HG03520 (cell line): ENCODE data around the gene ADCY5.

Source experiments
- ATAC-seq: cut with Tn5 transposase; IDR thresholded peaks from one replicate; pipeline ENCODE4 v1.9.1; 2021; ENCODE audit warnings: mild to moderate bottlenecking, moderate library complexity; ENCODE audit not compliant: unreplicated experiment

ADCY5 gene

DNA sequence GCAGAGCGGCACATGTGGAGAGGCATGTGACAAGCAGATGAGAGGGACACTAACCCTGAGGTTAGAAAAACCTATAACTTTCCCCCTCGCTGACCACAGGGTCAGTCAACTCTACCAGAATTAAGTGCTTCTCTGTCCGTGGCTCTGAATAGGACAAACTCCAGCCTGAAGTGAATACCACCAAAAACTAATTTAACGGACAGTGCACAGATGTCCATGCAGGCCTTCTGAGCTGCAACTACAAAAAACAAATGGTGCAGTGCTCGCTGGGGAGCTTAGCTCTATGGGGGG is 59.3 kb downstream of the ADCY5 start:
- no peak for ATAC-seq

DNA sequence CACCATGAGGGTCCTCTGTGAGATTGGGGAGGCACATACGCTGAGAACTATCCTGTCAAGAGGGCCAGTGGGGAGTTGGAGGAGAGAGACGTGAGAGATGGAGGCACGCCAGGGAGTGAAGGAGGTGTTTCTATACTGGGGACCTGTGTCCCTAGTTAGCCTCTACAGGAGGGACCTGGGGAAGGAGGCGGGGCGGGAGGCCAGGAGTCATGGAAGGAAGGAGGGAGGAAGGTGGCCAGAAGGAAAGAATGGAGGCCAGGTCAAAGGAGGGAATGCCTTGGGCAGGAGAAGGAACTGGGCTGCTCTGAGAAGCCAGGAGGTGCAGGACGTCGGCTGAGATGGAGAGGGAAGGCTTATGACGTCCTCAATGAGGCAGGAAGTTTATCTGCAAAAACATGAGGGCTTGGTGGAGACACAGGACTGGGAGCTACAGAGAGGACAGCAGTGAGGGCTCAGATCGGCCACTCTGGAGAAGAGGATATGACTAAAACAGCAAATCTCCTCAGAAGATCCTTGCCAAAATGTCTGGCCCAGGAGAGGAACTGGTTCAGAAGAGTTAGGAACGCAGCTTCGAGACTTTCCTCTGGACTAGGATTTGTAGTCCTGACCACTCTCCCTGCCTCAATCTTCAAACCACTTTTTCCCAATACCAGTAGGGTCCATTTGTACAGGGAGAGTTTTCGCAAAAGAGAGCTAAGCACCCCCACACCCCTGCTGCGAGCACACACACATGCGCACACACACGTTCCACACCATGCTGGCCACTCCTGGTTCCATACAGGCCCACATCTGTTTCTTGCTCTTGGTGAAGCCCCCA is 59.9 kb downstream of the ADCY5 start:
- no peak for ATAC-seq

DNA sequence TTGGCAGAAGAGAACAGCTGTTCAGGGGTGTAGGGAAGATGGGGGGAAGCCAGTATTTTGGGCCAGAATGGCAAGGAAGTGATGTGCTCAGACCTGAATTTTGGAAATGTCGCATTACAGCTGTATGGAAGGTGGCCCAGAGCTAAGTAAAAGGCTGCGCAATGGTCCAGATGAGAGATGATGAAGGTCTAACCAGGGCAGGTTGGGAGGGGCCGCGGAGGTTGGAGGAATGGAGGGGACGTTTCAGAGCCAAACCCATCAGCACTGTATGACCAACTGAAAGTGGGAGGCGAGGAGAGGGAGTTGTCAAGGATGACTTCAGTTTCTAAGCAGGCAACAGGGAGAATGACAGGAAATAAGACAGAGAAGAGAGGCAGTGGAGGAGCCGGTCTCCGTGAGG is 60.8 kb downstream of the ADCY5 start:
- ATAC-seq: no peak

DNA sequence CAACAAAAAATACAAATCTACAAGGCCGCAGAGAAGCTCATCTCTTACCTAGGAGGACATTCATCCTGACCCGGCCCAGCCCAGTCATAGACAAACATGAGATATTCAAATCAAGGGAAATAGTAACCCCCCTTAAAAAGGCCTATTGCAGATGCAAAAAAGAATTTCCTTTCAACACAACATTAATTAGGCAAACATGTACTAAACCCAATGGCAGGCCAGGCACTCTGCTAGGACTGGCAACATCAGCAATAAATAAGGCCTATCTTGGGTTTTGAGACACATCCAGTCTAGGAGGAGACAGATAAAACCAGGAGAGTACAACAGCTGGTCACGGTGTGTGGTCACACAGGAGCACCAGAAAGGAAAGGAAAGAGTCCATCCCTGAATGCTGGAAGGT is 61.4 kb downstream of the ADCY5 start:
- ATAC-seq: no peak

DNA sequence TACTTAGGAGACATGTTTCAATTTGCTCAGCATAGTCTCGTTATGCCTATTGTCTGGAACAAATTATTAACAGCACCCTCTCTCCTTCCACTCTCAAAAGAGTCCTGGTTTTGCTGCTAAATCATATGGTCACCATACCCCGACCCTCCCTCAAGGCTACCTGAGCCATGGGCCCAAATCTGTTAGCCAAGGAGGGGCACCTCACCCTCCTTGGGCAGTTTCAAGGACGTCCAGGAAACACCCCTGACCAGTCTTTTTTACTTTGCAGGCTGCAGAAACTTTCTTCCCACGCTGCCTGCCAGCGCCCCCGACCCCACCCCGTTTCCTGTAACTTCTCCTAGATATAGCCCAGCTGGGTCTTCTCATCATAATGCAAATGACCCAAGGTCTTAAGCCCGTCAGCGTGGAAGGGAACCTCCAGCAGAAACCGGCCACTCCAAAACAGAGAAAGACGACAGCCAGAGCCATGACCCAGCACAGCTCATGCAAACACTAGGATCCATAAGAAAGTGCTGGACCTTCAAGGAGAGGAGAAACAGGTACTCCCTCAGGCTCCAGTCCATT is 62.3 kb downstream of the ADCY5 start:
- no peak for ATAC-seq

DNA sequence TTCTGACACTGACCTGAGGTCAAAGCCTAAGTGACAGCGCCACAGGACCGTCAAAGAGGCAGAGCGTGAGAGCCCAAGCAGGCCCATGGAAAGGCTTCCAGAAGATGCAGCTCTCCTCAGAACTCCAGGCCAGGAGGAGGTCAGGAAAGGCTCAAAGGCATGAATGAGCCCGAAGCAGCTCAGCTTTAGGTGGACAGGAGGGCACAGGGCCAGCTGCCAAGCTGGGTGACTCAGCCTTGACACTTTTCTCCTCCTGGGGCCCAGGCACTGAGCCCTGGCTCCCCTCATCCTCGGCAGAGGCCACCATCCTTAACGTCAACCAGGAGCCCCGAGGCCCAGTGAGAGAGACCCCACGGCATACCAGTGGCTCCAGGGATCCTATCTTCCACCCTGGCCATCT is 62.9 kb downstream of the ADCY5 start:
- no peak for ATAC-seq

DNA sequence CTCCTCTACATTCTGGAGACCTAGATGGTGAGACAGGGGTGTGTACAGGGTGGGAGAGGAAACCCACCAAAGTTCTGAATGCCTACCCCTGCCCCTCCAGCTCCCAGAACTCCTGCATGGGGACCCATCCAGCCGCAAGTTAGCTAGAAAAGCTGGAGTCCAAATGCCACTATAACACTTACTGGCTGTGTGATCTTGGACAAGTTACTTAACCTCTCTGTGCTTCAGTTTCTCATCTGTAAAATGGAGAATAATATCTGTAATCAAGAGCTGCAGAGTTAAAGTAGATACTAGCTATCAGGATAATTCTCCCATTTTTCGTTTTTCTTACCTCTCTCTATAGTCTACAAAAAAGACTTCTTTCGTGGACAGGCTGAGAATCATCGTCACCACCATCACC is 63.4 kb downstream of the ADCY5 start:
- no peak for ATAC-seq

DNA sequence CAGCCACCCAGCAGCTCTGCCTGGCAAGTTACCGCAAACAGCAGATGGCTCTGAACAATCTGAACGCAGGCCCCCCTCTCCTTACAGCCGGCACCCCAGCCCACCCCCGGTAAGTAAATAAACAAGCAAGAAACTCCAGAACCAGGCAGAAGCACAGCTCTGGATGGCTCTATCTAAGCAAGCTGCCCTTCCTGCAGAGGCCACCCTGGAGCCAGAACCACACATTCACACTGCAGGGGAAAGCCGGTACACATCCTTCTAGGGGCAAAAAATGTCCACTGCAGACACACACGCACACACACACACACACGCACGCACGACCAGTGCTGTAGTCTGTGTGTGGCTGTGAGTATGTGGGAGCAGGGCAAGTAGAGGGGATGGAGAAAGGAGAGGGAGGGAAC is 63.9 kb downstream of the ADCY5 start:
- no peak for ATAC-seq

DNA sequence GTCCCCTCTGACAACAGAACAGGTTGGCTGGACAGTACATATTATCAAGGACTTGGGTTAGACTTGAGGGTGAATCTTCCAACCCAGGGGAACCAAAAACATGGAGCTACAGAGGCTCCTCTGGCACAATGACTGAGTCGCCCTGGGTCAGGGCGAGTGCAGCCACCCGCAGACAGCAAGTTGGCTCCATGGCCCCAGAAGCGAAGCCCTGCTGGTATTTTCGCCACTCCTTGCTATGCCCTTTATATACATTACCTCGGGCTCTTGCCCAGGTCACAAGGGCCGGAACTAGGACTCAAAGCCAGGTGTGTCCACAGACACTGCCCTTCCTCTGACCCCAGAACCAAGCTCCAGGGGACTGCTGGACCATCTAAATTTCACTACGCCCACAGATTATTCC is 64.6 kb downstream of the ADCY5 start:
- ATAC-seq: no peak

DNA sequence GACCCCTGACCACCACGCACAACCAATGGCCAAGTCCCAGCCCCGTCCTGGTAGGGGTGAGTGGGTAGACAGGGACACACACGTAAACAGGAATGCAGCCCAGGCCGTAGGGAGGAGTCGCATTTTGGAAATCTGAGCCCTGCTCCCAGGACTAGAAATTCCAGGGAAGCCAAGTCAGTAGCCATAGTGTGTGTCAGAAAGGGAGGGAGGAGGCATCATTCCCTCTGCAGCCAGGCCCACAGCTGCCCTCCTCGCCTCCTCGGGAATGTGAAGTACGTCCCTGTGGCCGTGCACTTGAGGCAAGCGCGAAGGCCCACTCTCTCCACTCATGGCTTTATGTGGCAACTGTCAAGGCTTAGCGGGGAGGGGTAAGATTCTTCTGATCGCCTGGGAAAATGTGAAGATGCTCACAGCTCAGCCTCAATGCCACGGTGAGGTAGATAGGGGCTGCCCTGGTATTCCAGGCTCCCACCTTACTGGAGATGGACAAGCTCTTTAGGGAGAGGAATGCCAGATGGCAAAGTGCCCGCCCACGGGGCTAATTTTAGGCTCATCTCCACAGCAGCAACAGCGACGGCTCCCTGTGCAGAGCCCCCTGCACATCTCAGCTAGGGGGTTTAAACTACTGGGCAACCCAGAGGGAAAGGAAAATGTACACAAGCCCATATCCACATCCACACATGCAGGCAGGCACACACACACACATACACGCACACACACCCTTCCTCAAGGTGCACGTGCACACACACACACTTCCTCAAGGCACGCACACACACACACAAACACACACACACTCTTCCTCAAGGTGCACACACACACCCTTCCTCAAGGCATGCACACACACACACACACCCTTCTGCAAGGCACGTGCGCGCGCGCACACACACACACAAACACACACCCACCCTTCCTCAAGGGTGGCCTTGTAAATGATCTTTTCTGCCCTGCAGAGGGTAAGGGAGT is 65.5 kb downstream of the ADCY5 start:
- no peak for ATAC-seq

DNA sequence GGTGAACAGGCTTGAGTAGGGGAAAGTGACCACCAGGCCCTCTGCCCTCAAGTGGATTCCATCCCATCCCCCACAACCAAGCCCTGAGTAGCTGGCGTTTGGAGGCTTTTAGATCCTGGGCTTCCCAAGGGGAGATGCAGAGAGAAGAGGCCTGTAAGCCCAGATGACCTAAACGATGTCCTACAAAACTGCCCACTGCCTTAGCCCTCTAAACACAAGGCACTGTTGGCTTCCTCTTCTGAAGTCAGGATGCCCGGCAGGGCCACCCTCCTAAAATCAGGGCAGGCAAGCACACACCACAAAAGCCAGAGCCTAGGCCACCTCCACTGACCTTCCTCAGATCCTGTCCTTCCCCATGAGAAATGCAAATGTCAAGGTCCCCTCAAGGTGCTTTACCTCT is 68.6 kb downstream of the ADCY5 start:
- ATAC-seq: no peak

DNA sequence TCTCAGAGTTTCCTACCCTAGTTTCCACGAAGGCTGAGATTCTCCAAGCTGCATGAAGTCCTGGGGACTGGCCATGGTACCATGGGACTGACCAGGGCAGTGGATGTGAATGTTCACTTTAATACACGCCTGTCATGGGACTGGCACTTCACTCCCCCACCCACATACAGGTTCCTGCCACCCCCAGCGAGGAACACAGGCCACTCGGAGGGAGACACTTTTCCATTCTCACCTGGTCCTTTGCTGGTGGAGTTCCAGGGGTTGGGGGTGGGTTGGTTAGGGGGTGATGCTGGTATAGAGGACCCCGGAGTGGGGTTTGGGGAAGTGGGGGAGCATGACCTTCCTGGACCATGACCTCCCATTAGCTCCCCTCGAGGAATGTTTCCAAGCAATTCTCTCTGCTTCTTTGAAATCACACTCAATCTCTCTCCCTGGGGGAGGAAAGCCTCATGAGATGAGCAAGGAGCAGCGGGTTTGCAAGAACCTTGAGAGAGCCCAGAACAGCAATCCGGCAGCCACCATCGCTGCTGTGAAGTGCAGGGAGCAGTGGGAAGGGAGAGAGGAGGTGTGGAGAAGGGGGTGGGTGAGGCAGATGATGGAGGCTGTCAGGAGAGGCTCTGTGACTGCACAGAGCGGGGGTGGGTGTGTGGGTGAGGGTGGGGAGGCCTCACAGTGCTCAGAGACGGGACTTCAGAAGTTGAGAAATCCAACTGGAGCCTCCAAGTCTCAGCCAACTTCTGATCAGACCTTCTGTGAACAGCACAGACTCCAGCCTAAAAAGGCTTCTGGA is 69.7 kb downstream of the ADCY5 start:
- ATAC-seq: no peak

DNA sequence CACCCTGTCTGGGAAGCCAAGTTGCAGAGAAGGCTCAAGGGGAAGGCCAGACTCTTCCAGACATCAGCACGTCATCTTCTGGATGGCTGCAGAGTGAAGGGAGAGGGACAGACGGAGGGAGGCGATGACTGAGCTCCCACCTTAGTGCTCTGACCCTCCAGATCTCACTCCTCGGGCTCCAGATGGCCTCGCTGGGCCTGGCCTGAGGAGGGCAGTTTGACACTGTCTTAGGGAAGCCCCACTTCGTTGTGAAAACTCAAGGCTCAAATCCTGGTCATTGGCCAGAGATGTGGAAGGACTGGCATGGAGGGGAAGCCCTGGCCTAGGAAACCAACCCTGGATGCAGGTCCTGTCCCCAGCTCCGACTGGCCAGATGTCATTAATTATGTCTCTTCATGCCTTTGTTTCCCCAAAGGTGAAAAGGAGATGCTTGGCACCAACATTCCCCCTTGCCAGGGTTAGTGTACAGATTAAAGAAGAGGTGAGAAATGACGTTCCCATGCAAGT is 70.4 kb downstream of the ADCY5 start:
- no peak for ATAC-seq

DNA sequence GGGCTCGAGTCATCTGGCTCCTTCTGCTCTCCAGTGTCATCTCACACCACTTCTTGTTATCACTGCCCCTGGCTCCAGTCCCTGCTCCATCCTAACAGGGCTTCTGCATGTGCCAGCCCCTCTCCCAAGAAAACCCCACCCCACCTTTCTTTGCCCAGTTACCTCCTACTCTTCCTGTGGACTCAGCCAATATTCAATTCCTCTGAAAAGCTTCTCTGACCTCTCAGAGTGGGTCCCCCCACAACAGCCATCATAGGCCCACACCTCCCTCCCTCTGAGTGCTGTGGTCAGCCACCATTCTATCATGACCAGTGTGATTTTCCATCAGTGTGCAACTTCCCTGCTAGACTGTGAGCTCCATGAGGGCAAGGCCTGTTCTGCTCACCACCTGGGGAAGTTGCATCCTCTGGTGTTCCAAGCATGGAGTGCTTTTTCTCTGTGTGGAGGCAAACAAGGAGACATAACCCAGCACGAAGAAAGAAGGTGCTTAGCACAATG is 71.6 kb downstream of the ADCY5 start:
- no peak for ATAC-seq

DNA sequence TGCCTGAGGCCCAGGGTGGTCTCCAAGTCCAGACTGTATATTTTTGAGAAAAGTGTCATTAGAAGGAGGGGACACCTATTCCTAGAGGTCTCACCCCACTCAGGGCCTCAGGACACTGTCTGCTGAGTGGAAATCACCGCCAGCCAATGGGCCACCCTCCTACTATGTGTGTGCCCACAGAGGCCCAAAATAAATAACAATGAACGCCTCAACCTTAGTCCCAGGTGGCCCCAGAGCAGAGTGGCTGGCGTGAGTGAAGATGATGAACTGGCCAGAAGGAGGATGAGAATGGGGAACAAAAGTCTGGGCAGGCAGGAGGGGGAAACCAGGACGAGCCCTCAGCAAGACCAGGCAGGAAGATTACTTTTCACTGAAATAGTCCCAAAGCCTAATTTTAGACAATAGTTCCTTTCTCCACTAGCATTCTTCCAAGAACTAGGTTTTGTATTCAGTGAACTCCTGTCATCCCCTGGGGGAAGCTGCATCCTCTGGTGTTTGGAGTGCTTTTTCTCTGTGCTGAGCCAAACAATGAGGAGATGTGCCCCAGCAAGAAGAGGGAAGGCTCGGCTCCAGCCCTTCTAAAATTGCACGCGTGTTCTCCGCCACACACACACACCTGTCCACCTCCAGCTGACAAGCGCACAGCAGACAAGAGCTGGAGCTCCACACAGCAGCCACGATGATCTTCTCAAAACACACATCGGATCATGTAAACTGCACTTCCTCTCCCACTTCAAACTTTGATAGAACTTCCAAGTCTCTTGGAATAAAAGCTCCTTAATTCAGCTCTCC is 72.2 kb downstream of the ADCY5 start:
- ATAC-seq: no peak

DNA sequence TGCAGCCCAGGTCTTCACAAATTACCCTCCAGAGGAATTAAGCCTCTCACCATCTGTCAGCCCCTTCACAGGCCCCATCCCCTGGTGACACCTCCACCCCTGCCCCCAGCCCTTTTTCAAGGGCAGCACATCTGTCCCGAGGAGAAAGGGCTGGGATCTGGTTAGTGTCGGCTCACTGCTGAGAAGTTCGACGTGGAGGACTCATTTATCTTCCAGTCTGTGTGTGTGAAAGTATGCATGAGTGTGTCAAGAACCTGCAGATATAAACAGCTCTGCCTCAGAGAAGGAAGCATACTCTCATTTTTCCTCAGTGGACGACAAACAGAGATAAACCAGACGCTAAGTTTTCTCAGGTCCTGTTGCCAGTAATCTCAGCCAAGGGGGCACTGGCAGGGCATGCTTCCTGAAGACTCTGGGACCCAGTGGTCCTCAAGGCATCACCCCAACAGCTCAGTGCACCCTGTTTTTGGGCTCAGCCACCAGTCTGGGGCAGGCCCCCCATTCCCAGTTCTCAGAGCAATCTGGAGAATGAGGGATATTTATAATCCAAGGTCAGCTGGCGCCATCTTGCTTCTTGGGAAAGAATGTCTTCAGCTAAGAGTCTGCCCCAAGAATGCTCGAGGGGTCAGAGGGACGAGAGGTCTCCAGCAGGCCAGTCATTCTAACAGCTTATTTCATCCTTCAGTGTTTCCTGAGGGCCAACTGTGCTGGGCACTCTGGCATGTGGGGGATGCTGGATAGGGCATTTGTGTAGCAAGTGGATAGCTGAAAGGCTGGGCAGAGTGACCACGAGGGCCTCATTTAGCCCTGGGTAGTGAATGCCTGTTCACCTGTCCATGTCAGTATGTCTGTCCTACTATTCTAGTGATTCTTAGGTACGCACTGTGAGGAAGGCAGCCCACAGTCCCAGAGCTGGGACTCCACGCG is 73.6 kb downstream of the ADCY5 start:
- ATAC-seq: no peak

DNA sequence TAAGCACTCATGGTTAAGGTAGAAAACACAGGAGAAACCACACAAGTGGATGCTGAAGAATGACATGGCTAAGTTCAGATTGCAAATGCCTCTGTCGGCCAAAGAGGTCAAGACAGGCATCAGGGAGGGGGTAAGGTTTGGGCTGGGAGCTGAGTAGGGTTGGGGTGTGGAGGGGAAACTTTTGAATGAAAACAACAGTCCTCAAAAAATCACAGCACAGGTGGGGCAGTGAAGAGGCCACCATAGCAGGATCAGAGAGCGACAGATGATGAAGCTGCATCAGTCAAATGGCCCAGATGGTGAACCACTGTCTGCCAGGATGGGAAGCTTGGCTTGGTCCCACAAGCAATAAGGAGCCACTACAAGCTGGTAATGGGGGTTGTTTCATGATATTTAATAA is 74.9 kb downstream of the ADCY5 start:
- no peak for ATAC-seq

DNA sequence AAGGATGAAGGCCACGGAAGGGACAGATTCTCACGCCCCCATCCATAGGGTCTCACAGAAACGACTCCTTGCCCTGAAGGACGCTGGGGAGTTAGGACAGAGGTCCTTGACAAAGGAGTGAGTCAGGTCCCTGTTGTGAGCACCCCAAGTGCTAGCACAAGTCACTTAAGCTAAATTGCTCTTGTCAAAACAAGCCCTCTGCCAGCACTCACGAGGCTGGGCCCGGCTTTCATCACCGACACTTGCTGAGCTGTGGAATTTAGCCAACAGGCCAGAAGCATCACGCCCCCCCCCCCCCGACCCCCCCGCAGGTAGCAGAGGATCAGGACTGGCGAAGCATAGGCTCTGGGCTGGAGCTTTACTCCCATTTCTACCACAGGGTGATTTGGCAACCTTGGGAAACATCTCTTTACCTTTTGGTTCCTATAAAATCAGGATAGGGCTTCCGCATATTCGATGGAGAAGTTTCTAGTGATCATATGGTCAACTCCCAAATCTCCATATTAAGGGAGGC is 75.4 kb downstream of the ADCY5 start:
- no peak for ATAC-seq
